ENCODE measurements around the gene PDE1C.

PDE1C gene

DNA sequence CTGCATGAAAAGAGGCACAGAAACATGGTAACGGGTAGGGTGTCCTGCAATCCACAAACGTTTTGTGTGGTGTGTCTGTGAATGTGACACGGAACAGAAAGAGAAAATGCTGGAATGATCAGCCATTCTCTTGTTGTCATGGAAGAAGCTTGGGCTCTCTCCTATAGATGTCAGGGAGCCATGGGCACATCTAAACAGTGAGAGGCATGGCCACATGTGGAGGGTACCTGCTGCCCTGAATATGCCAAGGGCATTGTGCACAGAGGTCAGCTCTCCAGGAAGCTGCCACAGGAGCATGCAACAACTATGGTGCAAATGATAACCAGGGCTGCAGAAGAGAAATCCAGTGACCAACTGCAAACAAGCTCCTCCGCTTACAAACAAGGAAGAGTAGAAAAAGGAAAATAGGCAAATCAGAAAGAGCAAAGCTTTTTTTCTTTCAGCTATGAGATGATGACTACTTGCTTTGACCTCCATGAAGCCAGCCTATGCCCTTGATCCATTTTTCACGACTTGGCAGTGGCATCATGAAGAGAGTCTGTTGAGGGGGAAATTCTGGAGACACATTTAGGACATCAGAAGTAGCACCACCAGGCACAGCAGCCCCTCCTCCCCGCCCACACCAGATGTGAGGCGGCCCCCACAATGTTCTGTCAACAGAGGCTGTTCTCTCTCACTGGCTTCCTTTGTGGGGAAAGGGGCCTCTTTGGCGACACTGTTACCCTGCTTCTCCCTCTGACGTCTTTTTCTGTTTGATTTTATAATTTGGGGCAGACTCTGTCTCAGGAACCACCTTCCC is 4.8 kb upstream of the PDE1C start:
- no peak for DNase-seq

DNA sequence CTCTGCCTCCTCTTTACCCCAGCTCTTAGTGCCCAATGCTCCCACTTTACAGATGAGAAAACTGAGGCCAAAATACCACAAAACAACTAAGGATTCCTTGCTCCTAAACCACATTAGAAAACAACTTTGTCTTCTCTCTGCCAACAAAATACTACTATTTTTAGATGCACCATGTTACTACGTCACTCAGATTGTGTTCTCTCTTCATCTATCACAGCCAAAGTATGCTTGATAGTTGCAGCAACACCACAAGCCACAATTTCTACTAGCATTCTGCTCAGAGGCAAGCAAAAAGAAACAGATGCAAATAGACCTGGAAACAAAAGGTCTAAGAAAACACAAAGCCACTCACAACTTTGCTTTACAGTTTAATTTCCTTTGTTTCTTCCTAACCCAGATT is 3.3 kb upstream of the PDE1C start:
- DNase-seq, result no peak

DNA sequence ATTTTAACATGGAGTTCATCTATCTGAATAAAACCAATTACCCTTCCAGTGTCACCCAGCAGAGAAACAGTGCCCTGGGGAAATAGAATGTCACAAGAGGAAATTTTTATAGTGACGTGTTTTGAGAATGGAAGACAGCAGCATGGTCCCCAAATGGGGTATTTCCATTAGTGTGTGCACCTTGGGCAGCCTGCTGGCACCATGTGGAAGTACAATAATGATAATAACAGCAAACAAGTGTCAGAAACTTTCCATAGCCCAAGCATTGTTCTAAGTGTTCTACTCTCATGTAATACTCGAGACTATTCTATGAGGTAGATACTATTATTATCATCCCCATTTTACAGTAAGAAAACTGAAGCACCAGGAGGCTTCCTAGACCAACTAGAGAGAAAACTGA is 2.2 kb upstream of the PDE1C start:
- no peak for DNase-seq

DNA sequence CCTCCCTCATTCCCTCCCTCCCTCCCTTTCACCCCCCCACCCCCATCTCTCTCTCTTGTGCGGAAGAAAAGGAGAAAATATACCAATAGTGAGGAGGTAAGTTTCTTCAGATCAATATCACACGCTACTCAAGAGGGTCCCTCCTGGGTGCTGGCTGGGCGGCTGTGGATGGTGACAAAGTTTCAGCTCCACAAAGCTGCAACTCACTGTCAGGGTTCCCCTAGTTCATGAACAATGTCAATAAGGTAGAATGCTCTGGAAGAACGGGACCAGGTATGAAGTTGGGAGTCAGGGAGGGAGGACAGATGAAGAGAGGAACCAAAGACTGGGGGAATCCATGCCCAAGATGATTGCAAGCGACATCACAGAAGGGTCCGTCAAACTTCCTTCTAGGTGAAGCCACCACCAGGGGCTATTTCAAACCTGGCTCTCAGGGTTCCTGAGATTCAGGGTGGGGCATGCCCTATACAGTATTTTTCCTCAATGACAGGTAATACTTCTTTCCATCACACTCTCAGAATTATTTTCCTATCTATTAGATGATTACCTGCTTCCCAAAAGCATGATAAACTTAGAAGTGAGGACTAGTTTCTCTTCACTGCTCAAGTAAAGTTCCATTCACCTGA is 1.4 kb upstream of the PDE1C start:
- no peak for DNase-seq

GRCh38 chr7:32070051-32070405 is 179 bp downstream of the PDE1C start:
- no peak for DNase-seq

DNA sequence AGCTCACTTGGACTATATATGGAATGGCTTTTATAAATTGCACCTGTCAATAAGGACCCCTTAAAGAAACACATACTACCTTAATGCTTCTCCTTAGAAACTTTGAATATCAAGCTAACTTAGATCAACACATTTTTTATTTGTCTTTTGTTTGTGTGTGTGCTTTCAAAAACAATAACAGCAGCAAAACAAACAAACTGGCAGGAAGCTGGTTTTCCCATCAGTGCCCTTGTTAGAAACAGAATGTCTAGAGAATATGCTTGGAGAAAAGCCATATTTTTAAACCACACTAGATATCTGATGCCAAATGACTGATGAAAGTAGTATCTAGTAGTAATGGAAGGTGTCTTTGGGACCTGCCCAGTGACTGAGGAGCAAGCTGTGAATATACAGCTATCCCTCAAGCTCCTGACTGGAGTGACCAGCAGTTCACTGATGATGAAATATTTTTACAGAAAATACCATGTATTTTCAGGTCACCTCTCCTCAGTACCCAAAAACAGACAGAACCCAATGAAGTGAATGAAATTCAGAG is 1.0 kb downstream of the PDE1C start:
- DNase-seq, result no peak

GRCh38 chr7:32068411-32069101 is 1.7 kb downstream of the PDE1C start:
- DNase-seq, result no peak

DNA sequence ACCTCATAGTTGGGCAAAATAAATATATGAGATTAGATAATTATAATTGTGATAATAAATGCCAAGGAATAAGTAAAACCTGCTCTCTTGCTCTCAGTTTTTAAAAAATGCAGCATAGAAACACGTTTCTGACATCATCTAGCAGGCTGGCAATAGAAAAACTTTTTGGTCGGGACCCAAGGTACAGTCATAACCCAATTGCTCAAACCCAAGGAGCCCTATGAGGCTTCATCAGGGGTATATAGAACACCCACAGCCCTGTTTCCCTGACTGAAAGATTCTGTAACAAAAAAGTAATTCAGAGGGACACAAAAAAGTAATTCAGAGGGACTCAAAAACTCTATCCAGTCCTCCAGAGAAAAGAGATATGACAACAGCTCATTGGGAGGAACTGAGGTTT is 3.8 kb downstream of the PDE1C start:
- DNase-seq, result no peak

DNA sequence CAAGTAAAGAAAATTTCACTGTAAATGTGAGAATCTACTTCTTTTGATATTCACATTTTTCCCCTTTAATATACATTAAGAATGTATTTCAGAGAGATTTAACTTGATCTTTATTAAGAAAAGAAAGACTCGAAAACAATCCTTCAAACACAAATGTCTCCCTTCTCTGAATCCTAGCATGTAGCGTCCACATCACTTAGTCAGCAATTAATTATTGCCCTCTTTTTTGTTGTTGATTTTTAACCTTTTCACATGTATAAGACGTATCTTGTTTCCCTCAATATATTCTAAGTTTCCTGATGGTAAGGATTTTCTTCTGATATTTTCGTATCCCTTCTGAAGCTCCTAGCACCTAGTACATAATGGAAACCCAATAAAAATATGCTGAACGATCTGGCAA is 6.6 kb downstream of the PDE1C start:
- DNase-seq, result no peak

- DNase-seq, result no peak
Measured at GRCh38 chr7:32062150-32062549, 8.1 kb downstream of the PDE1C start.

GRCh38 chr7:32061346-32061745 is 8.9 kb downstream of the PDE1C start:
- no peak for DNase-seq

- no peak for DNase-seq
Measured at GRCh38 chr7:32059289-32060011, 10.8 kb downstream of the PDE1C start.

GRCh38 chr7:32058002-32058401 is 12.2 kb downstream of the PDE1C start:
- DNase-seq, result no peak

- DNase-seq, result no peak
Measured at GRCh38 chr7:32056767-32057166, 13.4 kb downstream of the PDE1C start.

GRCh38 chr7:32053204-32053603 is 17.0 kb downstream of the PDE1C start:
- DNase-seq, result no peak

DNA sequence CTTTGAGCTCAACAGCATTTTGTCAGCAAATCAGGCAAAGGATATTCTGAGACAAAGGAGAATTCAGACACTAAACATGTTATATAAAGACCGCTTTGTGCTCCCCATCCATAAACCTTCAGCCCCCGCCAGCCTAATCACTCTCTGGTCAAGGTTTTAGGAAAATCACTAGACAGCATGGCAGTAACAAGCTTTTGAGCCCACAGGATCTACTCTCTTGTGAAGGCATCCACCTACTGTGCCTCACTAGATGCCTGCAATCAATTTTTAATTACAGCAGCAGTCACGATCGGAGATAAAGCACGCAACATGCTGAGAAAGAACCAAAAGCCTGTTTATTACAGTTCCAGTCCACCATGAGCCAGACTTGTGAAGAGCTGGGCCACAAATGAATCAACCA is 19.1 kb downstream of the PDE1C start:
- no peak for DNase-seq

DNA sequence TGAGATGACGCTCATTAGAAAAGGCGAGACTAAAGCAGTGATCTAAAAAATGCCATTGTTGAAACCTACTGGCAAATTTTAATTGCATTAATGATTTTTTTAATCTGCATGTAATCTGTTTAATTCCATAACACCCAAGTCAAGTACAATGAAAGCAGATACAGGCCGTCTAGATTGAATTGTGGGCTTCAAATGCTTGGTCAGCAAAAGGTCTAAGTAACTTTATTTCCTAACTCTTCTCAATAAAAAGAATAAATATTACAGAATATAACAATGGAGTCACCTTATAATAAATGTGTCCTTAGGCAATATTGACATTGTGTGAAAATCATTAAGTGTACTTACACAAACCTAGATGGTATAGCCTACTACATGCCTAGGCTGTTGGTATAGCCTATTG is 20.6 kb downstream of the PDE1C start:
- no peak for DNase-seq

DNA sequence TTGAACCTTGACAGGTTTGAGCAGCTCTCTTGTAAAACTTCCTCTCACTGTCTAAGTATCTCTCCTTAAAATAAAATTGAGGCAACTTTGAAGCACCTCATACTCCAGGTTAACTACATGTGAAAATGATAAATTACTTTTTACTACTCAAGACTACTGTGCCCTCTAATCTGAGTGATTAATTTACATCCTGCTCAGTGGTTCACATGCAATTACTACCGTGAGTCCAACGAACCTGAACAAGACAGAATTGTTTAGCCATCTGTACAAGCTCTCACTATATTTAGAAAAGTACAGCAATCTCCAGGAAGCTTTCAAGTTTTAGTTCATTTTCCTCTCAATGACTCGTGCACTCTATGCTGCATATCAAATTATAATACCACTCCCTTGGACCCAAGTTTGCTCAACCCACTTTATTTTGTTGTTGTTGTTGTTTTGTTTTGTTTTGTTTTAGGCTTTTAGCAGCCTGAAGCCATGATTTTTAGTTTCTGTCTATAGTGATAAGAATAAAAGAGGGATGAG is 21.2 kb downstream of the PDE1C start:
- no peak for DNase-seq

GRCh38 chr7:32047801-32048200 is 22.4 kb downstream of the PDE1C start:
- no peak for DNase-seq

GRCh38 chr7:32047075-32047474 is 23.1 kb downstream of the PDE1C start:
- no peak for DNase-seq

- DNase-seq, result no peak
Measured at GRCh38 chr7:32045228-32045627, 25.0 kb downstream of the PDE1C start.

DNA sequence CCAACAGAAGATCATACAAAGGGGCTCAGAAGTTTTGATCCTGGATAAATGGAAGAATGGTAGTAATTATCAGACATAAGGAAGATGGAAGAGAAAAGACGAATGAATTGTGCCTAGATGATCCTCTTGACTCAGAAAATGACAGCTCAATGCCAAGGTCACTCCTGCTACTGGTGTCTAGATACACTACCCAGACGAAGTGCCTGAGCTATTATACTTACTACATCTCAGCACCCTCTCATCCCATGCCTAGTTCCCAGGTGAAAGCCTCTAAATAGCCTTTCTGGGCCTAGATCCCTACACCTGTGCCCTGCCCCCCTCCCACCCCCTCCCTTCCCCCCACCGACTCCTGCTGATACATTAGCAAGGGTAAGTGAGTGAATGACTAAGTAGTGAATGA is 25.5 kb downstream of the PDE1C start:
- DNase-seq, result no peak

DNA sequence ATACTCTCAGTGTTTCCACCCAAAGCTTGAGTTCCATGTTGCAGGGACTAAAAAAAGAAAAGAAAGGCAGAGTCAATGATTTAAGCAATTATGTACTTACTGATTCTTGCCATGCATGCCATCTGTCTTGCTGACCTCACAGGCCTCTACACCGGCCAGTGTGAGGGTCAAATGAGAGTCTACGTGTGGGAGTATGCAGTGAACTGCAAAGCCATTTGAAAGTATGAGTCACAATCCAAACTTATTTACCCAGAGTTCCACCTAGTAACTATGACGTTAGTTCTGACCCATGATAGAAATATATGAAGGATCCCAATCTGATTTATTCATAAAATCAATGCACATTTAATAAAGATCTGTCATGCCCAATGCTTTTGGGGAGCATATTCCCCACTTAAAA is 26.5 kb downstream of the PDE1C start:
- DNase-seq, result no peak
